Psoas muscle (tissue), 8 donors: ENCODE results near the gene TRPC4AP. TPM values are rescaled to one million over a fixed set of nuclear protein-coding genes. Genes with fewer than 3 reads are reported as not detected.
A peak's percentile ranks its signal among the peaks of the same experiment; 100 is the strongest.

Source experiments
- ATAC-seq, 4 donors: fragments of 200-7000 bp; cut with Tn5 transposase; one replicate each; pipeline ENCODE4 v1.9.1; 2020; ENCODE audit warnings: moderate library complexity in 3 of 4, mild to moderate bottlenecking in 2 of 4
- DNase-seq, 2 donors: peaks; one replicate each; pipeline ENCODE4 v3.0.0-alpha.2; 2020
- H3K27ac ChIP-seq: fragments of 200-600 bp; one replicate; pipeline ENCODE4 v1.8.0; 2022
- H3K27me3 ChIP-seq, 3 donors: fragments of 200-600 bp in 1 of 3; one replicate each; pipeline versions ENCODE4 v1.6.1 to v1.8.0; 2013 to 2022; ENCODE audit warnings: low read length in 2 of 3, mild to moderate bottlenecking in 2 of 3, moderate library complexity in 1 of 3; ENCODE audit not compliant: insufficient read depth in 3 of 3
- H3K36me3 ChIP-seq, 2 donors: fragments of 200-600 bp in 1 of 2; one replicate each; pipeline versions ENCODE4 v1.6.1 to v1.8.0; 2013 to 2022; ENCODE audit warnings: low read depth in 1 of 2, mild to moderate bottlenecking in 1 of 2, moderate library complexity in 1 of 2; ENCODE audit not compliant: insufficient read depth in 1 of 2
- H3K4me1 ChIP-seq: fragments of 200-600 bp; one replicate; pipeline ENCODE4 v1.8.0; 2022
- H3K4me3 ChIP-seq: fragments of 200-600 bp; one replicate; pipeline ENCODE4 v1.8.0; 2022; ENCODE audit warnings: mild to moderate bottlenecking
- H3K9me3 ChIP-seq: fragments of 200-600 bp; one replicate; pipeline ENCODE4 v1.8.0; 2022
- WGBS, 3 donors: extraction: QIAGEN DNeasy Blood & Tissue Kit; methylation state at CpG; one replicate each; pipeline versions ENCODE4 v1.1.6 to v1.1.7; 2013; 5-methylcytosine and 5-hydroxymethylcytosine counted together
- intact Hi-C, 2 donors: fragments of 100-400 bp; cut with DNase I; formaldehyde crosslinking; loops; one replicate each; pipeline versions ENCODE4 v1.11.0 to v1.14.2; 2022
- polyA plus RNA-seq, 3 donors: library from polyadenylated mRNA; stranded (reverse); fragments of 200-250 nt; gene quantifications; one replicate each; pipeline ENCODE4 v1.2.3, GENCODE V29; 2013
- total RNA-seq, 4 donors: library from RNA; stranded (reverse); fragmentation: NEBNext Ultra II Directional in 2 of 4; extraction: Animal tissue kit (Norgen Biotek cat#: 25700) in 2 of 4; gene quantifications; one replicate each; pipeline versions ENCODE4 v1.2.1 to v1.2.4, GENCODE V29; 2021 to 2023
- TF ChIP-seq, protein P1 (sequence below): fragments of 200-600 bp; IDR thresholded peaks from one replicate; pipeline ENCODE4 v1.8.0; 2022; ENCODE audit warnings: antibody characterized with exemption
- donor health status: healthy with polysubstance abuse.
- donor health status: DM: no; HTN: no; CAD: no; lungs with moderate emphysema.
- donor health status: Bipolar disorder and iron deficiency.
- donor health status: healthy.
- donor health status: DM: yes; HTN: yes; CAD: no.
- donor health status: DM: no; HTN: no; CAD: no.
- donor health status: DM: no; HTN: no; CAD: no.
- donor health status: DM: yes; HTN: yes; CAD: no.

The TRPC4AP gene
- total and polyA plus RNA-seq, 7 donors = 36.0 to 62.3 (median 51.7) TPM

DNA sequence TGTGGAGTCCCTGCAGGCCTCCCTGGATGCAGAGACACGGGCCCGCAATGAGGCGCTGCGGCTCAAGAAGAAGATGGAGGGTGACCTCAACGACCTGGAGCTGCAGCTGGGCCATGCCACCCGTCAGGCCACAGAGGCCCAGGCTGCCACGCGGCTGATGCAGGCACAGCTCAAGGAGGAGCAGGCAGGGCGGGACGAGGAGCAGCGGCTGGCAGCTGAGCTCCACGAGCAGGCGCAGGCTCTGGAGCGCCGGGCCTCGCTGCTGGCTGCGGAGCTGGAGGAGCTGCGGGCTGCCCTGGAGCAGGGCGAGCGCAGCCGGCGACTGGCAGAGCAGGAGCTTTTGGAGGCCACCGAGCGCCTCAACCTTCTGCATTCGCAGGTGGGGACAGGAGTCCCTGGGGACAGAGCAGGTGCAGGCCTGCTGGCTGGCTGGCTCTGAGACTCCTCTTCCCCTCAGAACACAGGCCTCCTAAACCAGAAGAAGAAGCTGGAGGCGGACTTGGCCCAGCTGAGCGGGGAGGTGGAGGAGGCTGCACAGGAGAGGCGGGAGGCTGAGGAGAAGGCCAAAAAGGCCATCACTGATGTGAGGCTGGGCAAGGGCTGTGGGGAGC lies 92.2 kb downstream of the TRPC4AP start:
- Histone ChIP-seq H3K27me3 (no peaks in the 10 kb centered on the region), H3K9me3 (no peaks in the 10 kb centered on the region), H3K4me3 (no peak overlapping the region), H3K27ac (no peak overlapping the region), H3K36me3 (peaks cover 2 to 95% of the 10 kb centered on the region in 2 donors), H3K4me1 (no peaks in the 10 kb centered on the region)
- ATAC-seq (no peak), DNase-seq (peak in 1 of 2 donors; percentile 0)
- TF ChIP-seq, protein P1, sequence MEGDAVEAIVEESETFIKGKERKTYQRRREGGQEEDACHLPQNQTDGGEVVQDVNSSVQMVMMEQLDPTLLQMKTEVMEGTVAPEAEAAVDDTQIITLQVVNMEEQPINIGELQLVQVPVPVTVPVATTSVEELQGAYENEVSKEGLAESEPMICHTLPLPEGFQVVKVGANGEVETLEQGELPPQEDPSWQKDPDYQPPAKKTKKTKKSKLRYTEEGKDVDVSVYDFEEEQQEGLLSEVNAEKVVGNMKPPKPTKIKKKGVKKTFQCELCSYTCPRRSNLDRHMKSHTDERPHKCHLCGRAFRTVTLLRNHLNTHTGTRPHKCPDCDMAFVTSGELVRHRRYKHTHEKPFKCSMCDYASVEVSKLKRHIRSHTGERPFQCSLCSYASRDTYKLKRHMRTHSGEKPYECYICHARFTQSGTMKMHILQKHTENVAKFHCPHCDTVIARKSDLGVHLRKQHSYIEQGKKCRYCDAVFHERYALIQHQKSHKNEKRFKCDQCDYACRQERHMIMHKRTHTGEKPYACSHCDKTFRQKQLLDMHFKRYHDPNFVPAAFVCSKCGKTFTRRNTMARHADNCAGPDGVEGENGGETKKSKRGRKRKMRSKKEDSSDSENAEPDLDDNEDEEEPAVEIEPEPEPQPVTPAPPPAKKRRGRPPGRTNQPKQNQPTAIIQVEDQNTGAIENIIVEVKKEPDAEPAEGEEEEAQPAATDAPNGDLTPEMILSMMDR = no peak
- intact Hi-C loops = no loop called here
- WGBS, 3 donors = 84 to 88% (median 85%) methylated on average over 27 to 28 of the region's 28 CpGs

GRCh38 chr20:34999782-35000181 lies 92.8 kb downstream of the TRPC4AP start:
- Histone ChIP-seq H3K27me3 (no peaks in the 10 kb centered on the region), H3K27ac (peak overlapping the region; percentile 67), H3K36me3 (peaks cover 2 to 95% of the 10 kb centered on the region in 2 donors), H3K9me3 (no peaks in the 10 kb centered on the region), H3K4me1 (no peaks in the 10 kb centered on the region), H3K4me3 (no peak overlapping the region)
- intact Hi-C loops = no loop called here
- 44 to 67% (median 52%) methylated on average over 10 of the region's 10 CpGs for WGBS, 3 donors
- TF ChIP-seq, protein P1 = no peak
- no peak for DNase-seq
- no peak for ATAC-seq

- ATAC-seq = peak; percentile 5 to 71 (median 64)
- Histone ChIP-seq H3K36me3 (peaks cover 2 to 95% of the 10 kb centered on the region in 2 donors), H3K4me3 (no peak overlapping the region), H3K27ac (peak overlapping the region; percentile 67), H3K4me1 (no peaks in the 10 kb centered on the region), H3K27me3 (no peaks in the 10 kb centered on the region), H3K9me3 (no peaks in the 10 kb centered on the region)
- DNase-seq = peak in 1 of 2 donors; percentile 80
- TF ChIP-seq, protein P1 = no peak
- WGBS, 3 donors = 57 to 81% (median 65%) methylated on average over 24 to 25 of the region's 25 CpGs
- intact Hi-C loops = no loop called here
Observed at GRCh38 chr20:34999021-34999451, 93.6 kb downstream of the TRPC4AP start.

DNA sequence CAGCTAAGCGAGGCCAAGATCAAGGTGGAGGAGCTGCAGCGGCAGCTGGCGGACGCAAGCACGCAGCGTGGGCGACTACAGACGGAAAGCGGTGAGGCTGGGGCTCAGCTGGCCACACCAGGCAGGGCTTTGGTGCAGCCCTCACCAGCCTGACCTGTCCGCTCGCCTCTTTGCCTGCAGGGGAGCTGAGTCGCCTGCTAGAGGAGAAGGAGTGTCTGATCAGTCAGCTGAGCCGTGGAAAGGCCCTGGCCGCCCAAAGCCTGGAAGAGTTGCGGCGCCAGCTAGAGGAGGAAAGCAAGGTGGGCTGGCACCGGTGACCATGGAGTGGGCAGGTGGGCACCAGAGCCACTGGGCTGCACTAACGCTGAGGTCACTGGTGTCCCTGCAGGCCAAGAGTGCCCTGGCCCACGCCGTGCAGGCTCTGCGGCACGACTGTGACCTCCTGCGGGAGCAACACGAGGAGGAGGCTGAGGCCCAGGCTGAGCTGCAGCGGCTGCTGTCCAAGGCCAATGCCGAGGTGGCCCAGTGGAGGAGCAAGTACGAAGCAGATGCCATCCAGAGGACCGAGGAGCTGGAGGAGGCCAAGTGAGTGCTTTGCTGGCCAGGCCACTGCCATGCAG lies 94.2 kb downstream of the TRPC4AP start:
- Histone ChIP-seq H3K4me1 (no peaks in the 10 kb centered on the region), H3K9me3 (no peaks in the 10 kb centered on the region), H3K4me3 (no peak overlapping the region), H3K36me3 (peaks cover 2 to 95% of the 10 kb centered on the region in 2 donors), H3K27me3 (no peaks in the 10 kb centered on the region), H3K27ac (peak overlapping the region; percentile 67)
- ATAC-seq (peak in 1 of 4 donors; percentile 0), DNase-seq (no peak)
- WGBS, 3 donors = 75 to 80% (median 77%) methylated on average over 26 to 28 of the region's 28 CpGs
- intact Hi-C loops = no loop called here
- TF ChIP-seq, protein P1 = no peak
